ENCODE data around the gene C20orf202.

Gene C20orf202

DNA sequence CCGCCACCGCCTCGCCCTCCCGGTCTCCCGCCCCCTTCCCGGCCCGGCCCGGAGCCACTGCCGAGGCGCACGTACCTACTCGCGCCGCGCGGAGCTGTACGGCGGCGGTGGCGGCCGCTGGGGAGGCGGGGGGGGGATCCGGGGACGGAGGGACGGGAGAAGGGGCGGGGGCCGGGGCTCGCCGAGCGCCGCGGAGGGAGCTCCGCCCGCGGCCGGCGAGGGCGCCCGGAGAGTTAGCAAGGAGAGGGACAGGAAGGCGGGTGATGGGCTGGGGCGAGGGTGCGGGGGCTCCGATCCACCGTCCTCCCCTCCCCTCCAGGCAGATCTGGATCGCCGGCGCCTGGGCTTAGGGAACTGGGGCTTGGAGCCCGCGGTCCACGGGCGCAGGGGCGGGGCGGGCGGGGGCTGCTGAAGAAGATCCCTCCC lies 17.9 kb upstream of the C20orf202 start:
- no peak for DNase-seq

DNA sequence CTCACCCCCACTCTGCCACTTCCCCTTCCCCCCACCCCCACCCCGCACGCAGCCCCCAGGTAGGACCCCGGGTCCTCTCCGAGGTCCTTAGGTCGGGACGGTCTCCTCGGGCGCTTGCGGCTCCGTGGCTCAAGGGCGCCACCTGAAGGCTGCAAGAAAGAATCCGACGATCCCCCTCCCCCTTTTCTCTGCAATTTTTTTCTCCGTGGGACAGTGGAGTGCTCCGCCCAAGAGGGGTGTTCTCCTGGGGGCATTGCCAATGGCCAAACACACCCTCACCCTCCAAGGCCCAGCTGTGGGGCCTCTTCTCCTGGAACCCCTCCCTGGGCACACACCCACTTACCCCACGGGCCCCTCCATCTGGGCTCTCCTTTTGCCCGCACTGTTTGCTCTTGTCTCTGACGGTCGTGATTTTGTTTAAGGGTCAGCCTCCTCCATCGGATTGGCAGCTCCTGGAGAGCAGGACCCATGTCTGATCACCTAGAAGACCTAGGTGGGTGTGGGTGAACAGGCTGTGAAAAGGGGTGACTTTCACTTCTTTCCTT lies 17.4 kb upstream of the C20orf202 start:
- peak; percentile 58 for DNase-seq

DNA sequence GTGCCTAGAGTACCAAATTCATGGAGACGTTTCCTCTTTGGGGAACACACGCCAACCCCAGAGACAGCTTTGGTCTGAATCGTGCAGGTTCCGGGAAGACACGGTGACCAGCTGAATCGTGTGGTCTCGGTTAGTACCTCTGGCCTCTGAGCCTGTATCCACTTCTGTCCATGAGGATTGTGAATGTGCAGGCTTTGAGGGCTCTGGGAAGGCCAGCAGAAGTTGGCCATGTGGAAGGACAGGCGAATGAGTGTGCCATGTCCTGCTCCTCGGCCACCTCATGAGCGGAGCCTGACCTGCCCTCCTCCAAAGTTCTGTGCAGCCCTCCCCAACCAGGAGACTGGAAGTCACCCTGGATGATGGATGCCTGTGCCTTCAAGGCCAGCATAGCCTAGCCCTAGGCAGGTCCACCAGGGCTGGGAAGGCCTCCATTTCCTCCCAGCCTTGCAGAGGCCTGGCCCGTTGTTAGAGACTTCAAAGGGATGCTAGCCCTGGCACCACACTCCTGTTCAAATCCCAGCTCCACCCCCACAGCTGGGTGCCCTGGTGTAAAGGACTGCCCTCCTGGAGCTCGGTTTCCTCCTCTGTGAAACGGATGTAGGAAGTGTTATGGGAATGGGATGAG lies 16.8 kb upstream of the C20orf202 start:
- DNase-seq: no peak

DNA sequence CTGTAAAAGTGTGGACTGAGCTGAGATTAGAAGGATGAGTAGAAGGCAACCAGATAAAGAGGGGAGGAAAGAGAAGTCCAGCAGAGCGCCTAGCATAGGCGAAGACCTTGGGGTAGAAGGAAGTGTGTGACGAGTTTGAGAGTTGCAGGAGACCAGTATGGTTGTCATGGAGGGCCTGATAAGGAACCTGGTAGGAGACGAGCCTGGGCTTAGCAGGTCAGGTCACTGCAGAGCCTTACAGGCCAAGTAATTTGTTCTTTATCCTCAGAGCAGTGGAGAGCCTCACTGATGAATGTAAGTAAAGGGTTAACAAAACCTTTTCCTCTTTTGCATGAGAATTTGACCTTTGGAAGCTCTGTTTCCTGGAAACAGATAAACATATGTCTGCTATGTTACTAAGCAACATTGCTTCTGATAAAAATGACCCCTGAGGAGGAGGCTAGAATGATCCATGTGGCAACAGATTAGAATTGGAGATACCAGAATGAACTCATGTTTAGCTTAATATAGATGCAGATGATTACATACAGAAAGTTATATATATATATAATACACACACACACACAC lies 15.6 kb upstream of the C20orf202 start:
- no peak for DNase-seq

DNA sequence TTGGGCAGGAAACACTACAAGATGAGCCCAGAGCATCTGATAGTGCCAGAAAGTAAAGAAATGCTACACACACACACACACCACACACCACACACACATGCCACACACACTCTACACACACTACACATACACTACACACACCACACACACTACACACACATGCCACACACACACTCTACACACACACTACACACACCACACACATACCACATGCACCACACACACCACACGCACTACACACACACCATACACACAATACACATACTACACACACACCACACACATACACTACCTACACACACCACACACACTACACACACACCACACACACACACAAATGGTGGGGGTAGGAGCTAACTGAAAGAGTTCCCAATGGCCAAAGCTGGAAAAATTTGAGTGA lies 14.9 kb upstream of the C20orf202 start:
- DNase-seq: no peak

DNA sequence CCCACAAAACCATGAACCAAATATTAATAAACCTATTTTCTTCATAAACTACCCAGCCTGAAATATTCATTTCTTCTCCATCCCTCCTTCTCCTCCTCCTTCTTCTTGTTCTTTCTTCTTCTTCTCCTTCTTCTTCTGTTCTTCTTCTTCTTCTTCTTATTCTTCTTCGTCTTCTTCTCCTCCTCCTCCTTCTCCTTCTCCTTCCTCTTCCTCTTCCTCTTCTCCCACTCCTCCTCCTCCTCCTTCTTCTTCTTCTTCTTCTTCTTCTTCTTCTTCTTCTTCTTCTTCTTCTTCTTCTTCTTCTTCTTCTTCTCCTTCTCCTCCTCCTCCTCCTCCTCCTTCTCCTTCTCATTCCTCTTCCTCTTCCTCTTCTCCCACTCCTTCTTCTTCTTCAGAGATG lies 13.4 kb upstream of the C20orf202 start:
- no peak for DNase-seq

DNA sequence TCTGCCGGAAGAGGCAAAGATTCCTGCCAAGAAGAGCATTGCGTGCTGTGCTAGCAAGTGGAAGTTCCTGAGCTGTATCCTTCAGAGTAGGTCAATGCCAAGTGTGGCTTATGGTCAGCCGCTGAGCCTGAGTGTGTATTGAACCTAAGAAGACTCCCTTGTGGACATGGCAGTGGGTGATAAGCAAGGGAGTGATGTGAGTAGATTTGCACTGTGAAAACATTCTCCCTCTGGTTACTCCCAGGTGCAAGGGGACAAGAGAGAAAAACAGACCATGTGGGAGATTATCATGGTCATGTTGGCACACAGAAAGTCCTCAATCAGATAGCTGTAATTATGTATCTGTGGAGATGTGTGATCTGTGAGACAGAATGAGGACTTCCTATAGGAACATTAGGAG lies 12.4 kb upstream of the C20orf202 start:
- no peak for DNase-seq

DNA sequence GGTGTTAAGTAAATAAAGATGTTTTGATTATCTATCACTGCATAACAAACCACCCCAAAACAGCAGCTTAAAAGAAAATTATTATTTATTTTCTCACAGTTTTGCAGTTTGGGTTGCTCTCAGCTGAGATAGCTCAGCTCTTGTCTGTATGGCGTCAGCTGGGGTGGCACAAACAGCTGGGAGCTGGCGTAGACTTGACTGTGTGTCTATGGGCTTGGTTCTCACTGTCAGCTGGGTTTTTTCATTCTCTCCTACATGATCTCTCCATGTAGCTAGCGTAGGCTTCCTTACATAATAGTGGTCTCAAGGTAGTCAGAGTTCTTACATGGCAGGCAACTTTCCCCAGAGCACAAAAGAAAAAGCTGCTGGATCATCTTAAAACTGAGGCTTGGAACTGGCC lies 12.0 kb upstream of the C20orf202 start:
- no peak for DNase-seq

DNA sequence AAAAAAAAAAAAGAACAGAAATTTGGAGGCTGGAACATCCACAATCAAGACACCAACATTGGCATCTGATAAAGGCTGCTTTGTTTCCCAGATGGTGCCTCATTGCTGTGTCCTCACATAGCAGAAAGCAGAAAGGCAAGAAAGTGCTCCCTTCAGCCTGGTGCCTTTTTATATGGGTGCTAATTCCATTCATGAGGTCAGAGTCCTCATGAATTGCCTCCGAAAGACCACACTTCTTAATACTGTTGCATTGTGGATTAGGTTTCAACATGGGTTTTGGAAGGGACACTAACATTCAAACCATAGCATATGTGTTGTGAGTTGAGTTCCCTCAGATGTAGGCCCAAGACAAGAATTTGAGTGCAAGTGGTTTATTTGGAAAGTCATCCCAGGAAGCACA lies 8.0 kb upstream of the C20orf202 start:
- no peak for DNase-seq

DNA sequence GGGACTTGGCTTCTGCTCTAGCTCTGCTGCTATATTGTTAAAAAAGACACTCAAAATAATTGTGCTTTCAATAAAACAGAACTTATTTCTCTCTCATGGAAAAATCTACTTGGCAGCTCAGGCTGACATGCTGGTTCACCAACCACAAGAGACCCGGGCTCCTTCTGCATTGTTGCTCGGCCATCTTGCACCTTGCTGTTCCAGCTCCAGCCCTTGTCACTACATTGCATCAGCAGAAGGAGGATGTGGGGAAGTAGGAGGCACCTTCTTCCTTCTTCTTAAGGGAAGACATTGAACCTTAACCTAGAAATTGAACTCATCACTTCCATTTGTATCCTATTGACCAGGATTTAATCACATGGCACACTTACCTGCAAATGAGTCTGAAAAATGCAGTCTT lies 6.6 kb upstream of the C20orf202 start:
- no peak for DNase-seq

DNA sequence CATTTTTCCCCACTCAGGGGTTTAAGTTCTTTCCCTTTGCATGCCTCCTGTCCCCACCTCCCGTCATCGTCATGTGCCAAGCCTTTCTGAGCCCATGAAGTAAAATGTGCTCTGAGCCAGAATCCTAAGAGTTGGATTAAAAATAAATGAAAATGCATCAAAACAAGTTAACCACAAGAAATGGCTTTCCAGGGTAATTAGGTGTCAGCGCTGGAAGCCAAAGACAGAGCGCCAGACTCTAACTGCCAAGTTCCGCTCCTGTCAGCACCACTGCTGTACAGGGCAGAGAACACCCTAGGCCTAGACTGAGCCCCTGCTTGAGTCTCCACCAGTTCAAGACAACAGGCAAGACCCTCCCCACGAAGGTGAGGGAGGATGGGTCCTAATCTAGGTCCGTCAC lies 5.5 kb upstream of the C20orf202 start:
- DNase-seq: no peak

DNA sequence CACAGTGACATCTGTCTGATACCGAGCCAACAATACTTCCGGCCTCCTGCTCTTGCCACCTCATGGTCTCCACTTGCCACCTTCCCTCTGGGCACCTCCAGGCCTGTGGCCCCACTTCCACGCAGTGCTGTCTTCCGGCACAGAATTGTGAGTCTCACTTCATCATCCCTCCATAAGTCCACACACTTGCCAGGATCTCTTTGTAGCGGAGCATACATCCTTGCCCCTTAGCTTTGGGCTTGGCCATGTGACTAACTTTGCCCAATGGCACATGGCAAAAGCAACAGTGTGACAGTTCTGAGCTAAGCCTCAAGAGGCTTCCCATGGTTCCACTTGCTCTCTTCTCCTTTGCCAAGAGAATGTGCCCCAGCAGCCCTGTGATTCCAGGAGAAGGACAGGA lies 4.5 kb upstream of the C20orf202 start:
- no peak for DNase-seq

DNA sequence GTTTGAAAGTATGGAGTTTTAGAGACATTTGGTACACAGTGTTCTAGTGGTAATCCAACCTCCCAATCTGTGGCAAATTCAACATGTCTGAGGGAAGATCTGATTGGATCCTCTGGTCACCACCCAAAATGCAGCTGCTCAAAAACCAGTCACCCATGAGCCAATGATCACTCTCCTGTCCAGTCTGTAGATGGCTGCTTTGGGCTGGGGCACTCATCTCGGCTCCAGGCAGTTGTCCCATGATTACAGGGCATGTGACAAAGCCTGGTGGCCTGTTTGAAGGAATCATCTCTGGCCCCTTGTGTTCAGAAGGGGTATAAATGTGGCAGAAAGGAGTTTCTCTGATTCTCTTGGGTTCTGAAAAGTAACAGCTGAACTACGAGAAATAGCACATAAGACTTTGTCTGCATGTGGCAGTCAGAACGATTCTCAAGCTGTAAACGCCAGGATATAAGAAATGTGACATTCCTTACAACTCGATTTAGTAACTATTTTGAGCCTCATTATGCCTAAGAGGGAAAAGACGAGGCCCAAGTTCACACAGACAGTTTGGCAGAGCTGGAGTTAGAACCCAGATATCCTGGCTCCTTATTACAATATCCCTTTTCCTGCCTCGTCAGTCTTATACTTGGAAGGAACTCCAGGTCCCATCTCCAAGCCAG lies 3.9 kb upstream of the C20orf202 start:
- no peak for DNase-seq

DNA sequence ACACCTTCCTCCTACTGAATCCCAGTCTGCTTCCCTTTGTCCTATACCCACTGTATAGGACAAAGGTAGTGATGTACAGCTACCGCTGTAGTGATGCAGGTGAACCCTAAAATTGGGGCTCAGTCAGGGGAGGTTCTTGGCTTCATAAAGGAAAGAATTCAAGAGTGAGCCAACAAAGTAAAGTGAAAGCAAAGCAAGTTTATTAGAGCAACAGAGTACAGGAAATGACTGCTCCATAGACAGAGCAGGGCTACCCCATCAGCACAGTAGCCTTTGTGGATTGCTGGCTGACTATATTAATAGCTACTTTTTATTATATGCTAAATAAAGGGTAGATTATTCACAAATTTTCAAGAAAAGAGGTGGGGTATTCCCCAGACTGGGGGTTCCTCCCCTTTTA lies 3.3 kb upstream of the C20orf202 start:
- DNase-seq: no peak

DNA sequence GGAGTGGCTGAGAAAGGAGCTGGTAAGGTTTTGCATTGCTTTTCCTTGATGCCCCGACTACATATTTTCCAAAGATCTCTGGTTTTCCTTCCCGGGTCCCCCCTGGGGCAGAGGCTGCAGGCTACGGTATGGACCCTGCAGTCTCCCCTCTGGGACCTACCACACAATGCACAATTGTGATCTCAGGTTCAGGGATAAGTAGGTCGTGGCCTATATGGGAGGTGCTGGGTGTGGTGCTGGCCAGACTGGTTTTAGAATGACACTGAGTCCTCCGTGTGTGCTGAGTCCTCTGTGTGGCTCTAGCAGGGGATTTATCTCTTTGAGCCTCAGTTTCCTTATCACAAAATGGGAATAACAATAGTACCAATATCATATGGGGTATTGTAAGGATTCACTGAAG lies 376 bp downstream of the C20orf202 start:
- no peak for DNase-seq

DNA sequence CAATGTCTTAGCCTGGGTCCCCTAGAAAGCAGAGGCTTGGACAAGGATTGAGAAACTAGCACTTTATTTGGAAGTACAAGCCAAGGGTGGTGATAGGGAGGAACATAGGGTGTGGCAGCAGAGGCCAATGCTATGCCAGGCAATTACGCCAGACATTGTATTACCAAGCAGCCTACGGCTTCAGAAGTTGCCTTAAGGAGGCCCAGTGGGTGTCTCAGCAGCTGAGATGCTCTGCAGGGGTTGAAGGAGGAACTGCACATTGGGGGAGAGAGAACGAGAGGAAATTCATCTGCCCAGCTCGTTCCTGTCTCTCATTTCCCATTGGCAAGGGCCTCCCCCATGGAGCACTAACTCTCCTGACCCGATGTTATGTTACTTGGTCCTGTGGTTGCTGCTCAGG lies 859 bp downstream of the C20orf202 start:
- DNase-seq: no peak

DNA sequence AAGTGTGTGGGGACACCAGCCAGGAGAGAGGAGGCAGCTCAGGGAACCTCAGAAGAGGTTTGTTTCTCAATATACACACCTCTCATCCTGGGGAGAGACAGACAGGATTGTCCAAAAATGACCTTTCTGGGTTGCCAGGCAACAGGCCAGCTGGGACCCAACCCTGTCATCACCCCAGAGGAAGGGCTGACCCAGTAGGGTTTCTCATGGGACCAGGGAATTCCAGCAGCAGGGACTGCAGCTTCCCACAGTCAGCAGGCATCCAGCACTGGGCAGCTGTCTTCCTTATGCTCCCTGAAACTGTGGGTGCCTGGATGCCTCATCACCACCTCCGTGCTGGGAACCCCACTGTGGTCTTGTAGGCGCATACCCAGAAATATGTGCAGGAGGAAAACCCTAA lies 1.3 kb downstream of the C20orf202 start:
- DNase-seq: no peak

DNA sequence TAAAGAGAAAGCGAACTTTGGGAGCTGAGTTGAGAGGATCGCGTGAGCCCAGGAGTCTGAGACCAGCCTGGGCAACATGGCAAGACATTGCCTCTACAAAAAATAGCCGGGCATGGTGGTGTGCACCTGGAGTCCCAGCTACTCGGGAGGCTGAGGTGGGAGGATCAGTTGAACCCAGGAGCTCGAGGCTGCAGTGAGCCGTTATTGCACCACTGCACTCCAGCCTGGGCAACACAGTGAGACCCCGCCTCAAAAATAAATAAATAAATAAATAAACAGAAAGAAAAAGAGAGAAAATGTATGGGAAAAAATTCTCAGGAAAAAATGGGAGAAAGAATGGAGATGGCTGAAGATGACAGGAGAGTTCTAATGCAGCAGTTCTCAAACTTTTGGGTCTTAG lies 2.5 kb downstream of the C20orf202 start:
- DNase-seq: no peak

DNA sequence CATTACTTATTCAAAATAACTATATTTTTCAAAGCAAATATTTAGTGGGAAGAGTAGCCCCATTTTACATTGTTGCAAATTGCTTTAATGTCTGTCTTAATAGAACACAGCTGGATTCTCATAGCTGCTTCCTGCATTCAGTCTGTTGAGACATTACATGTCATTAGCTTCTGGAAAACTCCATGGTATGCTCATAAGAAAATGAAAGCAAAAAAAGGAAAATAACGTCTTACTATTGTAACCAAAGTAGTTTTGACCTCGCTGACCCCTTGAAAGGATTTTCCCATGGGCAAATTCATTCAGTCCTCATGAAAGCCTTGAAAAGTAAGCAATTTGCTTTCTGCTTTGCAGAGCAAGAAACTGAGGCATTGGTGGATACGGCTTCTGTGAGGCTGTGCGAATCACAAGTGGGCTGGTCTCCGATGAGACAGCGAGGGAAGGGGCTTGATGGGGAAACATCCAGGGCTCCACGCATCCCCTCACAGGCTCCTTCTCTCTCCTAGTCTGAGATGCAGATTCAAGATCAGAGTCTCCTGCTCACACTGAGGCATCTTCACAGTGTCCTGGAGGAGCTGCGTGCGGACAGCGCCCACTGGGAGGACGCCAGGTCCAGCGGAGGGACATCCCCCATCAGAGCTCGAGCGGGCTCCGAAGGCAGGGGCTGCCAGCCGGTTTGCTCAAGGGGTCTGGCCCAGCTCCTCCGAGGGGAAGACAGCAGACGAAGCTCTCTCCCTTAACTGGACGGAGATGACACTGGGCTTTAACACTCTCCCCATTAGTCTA lies 3.3 kb downstream of the C20orf202 start:
- no peak for DNase-seq

DNA sequence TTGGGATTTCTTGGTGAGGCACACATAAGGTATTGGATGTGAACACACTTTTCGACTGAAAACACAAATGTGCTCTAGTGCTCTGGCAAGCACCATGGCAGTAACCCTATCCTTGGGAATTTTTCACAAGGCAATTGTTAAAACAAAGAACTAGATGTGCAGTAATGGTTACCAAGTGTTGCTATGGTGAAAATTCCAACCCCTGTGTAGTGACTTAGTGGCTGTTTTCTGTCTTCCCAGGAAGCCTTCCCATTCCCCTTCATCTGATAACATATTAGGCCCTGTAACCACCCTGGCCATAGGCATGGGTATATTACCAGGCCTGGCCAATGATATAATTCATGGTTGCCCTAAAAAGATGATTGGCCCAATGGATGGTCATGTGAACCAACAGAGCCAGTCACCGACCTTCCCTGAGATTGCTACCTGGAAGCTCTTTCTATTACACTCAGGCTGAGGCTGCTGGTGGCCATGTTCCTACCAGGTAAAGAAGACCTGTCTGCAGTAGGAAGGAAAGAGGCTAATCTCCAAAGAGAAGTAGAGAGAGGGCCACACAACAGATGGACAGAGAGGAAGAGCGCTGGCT lies 4.1 kb downstream of the C20orf202 start:
- no peak for DNase-seq

DNA sequence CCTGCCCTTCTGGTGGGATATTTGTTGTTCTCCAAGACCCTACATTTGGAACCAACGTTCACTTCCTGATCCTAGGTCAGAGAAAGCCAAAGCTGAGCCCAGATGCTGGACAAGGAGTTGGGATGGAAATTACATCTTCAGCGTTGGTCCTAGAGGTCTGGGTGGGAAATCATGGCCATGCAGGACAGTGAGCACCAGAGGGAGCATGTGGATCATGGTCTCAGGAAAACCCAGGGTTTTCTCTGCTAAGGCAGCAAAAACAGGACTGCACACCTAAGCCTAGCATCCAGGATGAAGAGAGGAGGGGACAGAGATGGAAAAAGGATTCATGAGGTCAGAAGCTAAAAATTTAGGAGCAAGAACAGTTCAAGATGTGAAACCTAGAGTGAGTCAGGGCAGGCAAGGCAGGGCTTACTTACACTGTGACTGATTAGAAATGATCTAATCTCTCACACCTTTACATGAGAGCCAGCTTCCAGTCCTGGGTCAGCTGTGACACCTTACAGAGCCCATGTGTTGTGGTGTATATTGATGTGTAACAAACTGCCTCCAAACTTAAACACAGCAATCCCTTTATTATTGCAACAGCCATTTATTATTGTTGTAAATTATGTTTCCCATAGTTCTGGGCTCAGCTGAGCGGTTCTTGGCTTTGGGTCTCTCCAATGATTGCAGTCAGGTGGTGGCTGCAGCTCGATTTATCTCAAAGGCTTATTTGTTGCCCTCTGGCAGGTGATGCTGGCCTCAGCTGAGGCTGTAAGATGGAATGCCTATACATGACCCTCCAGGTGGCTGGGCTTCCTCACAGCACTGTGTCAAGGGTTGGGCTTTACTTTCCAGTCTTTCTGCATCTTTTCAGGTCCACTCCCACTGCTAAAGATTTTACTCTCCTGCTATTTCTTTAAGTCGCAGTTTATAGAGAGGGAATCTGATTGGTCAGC lies 6.5 kb downstream of the C20orf202 start:
- peak; percentile 21 for DNase-seq

DNA sequence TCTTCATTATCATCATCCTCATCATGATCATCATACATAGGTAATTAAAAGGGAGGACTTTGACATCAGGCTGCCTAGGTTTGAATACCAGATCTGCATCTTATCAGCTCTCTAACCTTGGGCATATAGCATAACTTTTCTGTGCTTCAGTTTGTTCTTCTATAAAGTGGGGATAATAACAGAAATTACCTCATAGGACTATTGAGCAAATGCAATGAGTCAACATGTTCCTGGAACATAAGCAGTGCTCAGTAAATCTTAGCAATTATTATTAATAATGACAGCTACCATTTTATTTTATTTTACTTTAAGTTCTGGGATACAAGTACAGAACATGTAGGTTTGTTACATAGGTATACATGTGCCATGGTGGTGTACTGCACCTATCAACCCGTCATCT lies 7.2 kb downstream of the C20orf202 start:
- no peak for DNase-seq

Data from stimulated activated CD4-positive, alpha-beta T cell treated with anti-CD3 and anti-CD28 coated beads, Interleukin-1b, Interleukin-23, amount 100 ng/mL, for 48 hours (primary cell).